Measurements from ENCODE around the gene APMAP.
"Not testable (repeated sequence)": the region's sequence is repeated elsewhere in the genome, so short reads cannot be mapped to it uniquely, and the experiment has no call there.

APMAP gene

DNA sequence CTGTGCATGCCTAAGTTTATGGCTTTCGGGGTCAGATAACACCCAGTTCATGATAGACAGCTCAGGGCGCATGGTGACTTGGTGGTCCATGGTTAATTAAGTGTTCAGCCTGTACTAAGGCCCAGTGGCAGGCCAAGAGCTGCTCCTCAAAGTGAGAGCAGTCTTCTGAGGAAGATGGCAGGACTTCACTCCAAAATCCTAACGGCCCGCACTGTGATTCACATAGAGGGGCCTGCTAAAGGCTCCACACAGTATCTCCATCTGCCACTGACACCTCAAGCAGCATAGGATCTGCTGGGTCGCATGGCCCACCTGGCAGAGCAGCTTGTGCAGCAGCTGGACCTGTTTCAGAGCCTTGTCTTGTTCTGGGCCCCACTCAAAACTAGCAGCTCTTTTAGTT lies 54.1 kb downstream of the APMAP start:
- no peak for DNase-seq (ENCODE audit: extremely low spot score, insufficient read length, low read depth)
- no peak for FAIRE-seq

- FAIRE-seq (no peak), DNase-seq (ENCODE audit: extremely low spot score, insufficient read length, low read depth) (no peak)
Observed at GRCh38 chr20:24937579-24937978, 55.0 kb downstream of the APMAP start.

- FAIRE-seq, result no peak
Observed at GRCh38 chr20:24936526-24937407, 55.8 kb downstream of the APMAP start.

DNA sequence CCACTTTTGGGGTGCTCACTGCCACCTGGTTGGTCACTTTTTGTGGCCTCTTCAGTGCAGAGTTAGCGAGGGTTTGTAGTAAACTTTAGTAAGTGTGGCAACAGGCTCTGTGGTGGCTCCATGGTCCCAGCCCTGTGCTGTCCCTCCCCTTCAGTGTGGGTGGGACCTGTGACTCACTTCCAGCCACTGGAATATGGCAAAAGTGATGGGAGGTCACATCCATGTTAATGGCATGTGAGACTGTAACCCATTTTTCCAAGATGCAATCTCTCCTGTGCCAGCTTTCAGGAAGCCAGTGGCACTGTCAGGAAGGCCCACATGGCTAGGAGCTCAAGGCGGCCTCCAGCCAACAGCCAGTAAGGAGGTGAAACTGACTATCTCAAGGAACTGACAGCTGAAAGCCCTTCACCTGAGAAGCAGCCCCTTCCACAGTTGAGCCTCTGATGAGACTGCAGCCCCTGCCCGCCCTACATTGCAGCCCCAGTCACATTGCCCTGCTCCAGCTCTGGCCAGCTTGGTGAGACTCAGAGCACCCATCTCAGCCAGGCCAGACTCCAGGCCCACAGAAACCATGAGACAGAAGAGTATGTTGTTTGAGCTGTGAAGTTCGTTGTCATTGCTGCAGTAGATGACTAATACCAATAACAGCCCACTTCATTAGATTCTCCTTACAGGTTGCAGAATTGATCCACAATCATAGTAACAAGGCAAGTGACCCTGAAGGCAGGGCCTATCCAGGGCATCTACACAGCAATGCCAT lies 56.6 kb downstream of the APMAP start:
- FAIRE-seq, result no peak
- DNase-seq (ENCODE audit: extremely low spot score, insufficient read length, low read depth), result no peak

More at GRCh38 chr20:24936526-24937407, 55.8 kb downstream of the APMAP start:
- no peak for DNase-seq (ENCODE audit: extremely low spot score, insufficient read length, low read depth)

DNA sequence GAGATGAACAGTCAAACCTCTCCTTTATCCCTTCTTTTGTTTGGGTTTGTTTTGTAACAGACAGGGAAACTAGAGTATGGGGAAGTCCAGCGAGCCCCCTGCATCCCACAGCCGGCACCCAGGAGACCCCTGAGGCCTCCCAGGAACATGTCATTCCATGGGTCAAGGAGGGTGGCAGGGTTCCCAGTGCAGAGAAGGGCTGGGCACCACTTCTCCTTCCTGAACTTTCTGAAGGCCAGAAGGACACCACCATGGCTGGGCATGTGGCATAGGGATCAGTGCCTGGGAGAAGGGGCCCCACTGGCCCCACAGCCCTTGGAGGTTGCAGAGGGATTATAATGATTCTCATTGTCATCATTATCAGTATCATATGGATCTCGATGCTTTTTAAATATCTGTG lies 57.4 kb downstream of the APMAP start:
- DNase-seq (ENCODE audit: extremely low spot score, insufficient read length, low read depth) (no peak), FAIRE-seq (no peak)

DNA sequence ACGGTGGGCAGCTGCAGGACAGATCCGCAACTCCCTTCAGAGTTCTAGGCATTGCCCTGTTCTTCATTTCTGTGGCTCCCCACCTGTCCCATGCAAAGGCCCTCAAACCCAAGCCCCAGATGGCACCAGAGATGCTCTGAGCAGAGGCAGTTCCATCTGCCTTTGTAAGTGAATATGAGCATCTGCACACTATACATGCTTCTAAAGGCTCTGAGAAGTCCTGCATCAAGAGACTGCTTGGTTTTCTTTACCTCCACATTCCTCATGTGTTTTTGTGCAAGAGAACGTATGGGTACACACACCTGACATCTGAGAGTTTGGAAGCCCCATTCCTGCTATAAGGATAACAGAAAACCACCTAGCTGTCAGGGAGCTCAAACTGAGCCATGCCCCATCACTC lies 57.8 kb downstream of the APMAP start:
- FAIRE-seq (no peak), DNase-seq (ENCODE audit: extremely low spot score, insufficient read length, low read depth) (no peak)

DNA sequence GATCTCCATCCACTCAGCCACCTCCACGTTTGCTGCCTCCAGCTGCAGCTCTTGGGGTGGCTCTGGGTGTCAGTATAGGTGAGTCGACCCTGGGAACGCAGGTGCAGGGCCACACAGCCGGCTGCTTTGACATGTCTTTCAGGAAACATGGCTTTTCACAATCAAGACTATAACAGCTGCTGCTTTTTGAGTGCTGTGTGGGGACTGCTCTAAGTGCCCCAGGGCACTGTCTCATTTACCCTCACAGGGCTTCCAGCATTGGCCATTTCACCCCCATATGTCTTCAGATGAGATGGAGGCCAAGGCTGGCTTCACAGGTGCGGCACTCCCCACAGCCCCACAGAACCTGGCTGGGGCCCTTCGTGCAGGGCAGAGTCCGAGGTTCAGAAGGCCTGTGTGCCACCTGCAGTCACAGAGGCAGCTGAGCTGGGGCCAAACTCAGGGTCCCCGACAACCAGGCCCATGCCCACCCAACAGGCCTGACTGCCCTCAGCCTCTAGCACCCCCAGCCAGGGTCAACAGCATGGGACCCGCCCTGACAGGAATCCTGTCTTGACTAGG lies 58.4 kb downstream of the APMAP start:
- FAIRE-seq, result no peak
- DNase-seq (ENCODE audit: extremely low spot score, insufficient read length, low read depth), result no peak

GRCh38 chr20:24933266-24933908 lies 59.2 kb downstream of the APMAP start:
- no peak for DNase-seq (ENCODE audit: extremely low spot score, insufficient read length, low read depth)
- no peak for FAIRE-seq

DNA sequence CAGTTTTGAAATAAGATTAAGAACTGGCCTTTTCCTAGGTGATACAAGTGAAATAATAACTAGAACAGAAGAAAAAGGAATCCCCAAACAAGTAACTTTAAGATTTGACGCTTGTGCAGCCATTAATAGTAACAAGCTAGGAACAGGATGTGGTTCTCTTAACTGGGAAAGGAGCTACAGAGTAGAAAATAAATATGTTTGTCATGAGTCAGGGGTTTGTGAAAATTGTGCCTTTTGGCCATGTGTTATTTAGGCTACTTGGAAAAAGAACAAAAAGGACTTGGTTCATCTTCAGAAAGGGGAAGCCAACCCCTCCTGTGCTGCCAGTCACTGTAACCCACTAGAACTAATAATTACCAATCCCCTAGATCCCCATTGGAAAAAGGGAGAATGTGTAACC lies 60.7 kb downstream of the APMAP start:
- not testable (repeated sequence) for FAIRE-seq; DNase-seq (ENCODE audit: extremely low spot score, insufficient read length, low read depth)

DNA sequence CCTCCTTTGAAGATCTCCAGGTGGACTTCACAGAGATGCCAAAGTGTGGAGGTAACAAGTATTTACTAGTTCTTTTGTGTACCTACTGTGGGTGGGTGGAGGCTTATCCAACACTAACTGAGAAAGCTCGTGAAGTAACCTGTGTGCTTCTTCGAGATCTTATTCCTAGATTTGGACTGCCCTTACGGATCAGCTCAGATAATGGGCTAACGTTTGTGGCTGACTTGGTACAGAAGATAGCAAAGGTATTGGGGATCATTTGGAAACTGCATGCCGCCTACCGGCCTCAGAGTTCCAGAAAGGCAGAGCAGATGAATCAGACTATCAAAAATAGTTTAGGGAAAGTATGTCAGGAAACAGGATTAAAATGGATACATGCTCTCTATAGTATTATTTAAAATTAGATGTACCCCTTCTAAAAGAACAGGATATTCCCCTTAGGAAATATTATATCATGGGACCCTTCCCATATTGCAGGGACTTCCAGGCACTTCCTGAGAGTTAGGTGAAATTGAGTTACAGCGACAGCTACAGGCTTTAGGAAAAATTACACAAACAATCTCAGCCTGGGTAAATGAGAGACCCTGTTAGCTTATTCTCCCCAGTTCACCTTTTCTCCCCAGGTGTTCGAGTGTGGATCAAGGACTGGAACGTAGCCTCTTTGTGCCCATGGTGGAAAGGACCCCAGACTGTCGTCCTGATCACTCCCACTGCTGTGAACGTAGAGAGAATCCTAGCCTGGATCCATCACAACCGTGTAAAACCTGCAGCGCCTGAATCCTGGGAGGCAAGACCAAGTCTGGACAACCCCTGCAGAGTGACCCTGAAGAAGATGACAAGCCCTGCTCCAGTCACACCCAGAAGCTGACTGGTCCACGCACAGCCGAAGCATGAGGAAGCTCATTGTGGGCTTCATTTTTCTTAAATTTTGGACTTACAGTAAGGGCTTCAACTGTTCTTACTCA lies 61.5 kb downstream of the APMAP start:
- not testable (repeated sequence) for DNase-seq (ENCODE audit: extremely low spot score, insufficient read length, low read depth)
- FAIRE-seq, result peak; percentile 9

DNA sequence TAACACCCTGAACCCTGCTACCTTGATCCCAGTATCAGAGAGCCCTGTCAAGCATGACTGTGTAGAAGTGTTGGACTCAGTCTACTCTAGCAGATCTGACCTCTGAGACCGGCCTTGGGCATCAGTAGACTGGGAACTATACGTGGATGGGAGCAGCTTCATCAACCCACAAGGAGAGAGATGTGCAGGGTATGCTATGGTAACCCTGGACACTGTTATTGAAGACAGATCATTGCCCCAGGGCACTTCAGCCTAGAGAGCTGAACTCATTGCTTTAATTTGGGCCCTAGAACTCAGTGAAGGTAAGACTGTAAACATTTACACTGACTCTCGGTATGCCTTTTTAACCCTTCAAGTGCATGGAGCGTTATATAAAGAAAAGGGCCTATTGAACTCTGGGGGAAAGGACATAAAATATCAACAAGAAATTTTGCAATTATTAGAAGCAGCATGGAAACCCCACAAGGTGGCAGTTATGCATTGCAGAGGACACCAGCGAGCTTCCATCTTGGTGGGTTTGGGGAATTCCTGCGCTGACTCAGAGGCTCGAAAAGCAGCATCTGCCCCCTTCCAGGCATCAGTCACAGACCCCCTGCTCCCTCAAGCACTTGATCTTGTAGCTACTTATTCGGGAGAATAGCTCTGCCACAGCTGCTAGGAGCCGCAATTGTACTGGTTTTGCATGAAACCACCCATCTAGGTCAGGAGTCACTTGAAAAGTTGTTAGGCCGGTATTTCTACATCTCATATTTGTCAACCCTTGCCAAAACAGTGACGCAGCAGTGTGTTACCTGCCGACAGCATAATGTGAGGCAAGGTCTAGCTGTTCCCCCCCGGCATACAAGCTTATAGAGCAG lies 62.5 kb downstream of the APMAP start:
- FAIRE-seq; DNase-seq (ENCODE audit: extremely low spot score, insufficient read length, low read depth): not testable (repeated sequence)

DNA sequence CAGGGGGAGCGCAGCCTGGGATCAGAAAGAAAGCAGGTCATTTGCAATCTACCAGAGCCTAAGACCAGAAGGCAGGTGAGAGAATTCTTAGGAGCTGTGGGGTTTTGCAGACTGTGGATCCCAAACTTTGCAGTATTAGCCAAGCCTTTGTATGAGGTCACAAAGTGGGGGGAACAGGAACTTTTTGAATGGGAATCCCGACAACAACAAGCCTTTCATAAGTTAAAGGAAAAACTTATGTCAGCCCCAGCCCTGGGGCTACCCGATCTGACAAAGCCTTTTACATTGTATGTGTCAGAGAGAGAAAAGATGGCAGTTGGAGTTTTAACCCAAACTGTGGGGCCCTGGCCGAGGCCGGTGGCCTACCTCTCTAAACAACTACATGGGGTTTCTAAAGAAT lies 63.3 kb downstream of the APMAP start:
- DNase-seq (ENCODE audit: extremely low spot score, insufficient read length, low read depth); FAIRE-seq: not testable (repeated sequence)

DNA sequence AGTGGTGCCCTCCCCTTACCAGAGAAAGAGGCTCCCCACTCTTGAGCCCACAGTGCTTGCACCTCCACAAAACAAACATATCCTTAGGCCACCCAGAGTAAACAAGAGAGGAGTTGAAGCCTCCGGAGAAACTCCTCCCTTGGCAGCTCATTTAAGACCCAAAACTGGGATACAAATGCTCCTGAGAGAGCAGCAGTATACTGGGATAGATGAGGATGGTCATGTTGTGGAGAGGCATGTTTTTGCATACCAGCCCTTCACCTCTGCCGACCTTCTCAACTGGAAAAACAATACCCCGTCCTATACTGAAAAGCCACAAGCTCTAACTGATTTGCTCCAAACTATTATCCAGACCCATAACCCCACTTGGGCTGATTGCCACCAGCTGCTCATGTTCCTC lies 71.8 kb downstream of the APMAP start:
- not testable (repeated sequence) for FAIRE-seq; DNase-seq (ENCODE audit: extremely low spot score, insufficient read length, low read depth)

DNA sequence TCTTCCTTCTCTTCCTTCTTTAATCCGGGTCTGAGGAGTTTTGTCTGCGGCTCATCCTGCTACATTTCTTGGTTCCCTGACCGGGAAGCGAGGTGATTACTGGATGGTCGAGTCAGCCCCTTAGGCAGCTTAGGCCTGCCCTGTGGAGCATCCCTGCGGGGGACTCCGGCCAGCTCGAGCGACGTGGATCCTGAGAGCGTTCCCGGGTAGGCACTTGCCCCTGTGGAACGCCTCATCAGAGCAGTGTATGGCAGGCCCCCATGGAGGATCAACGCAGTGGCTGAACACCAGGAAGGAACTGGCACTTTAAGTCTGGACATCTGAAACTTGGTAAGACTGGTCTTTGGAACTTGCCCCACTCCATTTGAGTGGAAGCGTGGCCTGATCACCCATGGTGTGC lies 72.9 kb downstream of the APMAP start:
- not testable (repeated sequence) for FAIRE-seq; DNase-seq (ENCODE audit: extremely low spot score, insufficient read length, low read depth)

GRCh38 chr20:24918579-24919566 lies 73.7 kb downstream of the APMAP start:
- no peak for FAIRE-seq
- DNase-seq (ENCODE audit: extremely low spot score, insufficient read length, low read depth), result no peak

DNA sequence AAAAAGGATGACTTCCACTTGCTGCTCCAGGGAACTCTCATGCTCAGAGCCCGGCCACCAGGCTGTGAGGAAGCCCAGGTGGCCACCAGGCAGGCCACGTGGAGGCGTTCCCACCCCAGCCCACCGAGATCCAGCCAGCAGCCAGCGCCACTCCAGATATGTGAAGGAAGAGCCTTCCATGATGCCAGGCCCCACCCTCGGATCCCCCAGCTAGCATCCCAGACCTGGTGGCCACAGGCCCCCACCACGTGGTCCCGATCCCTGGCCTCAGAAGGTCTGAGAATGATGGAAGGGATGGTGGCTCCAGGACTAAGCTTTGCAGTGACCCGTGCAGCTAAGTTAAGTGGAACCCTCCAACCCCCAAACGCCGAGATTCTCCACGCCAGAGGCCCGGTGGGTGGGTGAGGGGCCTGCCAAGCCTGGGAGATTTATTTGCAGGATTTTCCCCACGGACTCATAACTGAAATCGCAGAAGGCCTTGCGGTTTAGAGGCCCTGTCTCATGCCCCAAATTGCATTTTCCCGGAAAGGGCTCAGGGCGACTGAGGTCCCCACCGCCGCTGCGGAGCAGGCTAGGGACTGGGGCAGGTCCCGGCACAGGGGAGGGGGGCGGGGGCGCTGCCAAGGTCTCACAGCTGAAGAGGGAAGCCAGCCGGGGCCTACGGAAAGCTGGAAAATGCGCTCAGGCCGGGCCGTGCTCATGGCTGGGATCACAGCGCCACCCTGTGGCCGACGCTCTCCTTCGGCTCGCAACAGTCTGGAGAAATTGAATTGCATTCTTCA lies 74.6 kb downstream of the APMAP start:
- DNase-seq (ENCODE audit: extremely low spot score, insufficient read length, low read depth), result peak; percentile 60
- FAIRE-seq, result peak; percentile 86

Measured in GM18507 (cell line).